Measurements from ENCODE around the gene FCRLB. TPM values are rescaled to one million over a fixed set of nuclear protein-coding genes. Genes with fewer than 3 reads are reported as not detected.
"Not testable (repeated sequence)": the region's sequence is repeated elsewhere in the genome, so short reads cannot be mapped to it uniquely, and the experiment has no call there.

Gene FCRLB
- 0.18 TPM in 1 of 2 replicates, not detected in the other for total RNA-seq (2021)
- long read RNA-seq, partial matches to known transcripts = 0 of 2 reads
- long read RNA-seq, other reads (novel, unspliced or antisense) = 0 of 2 reads

DNA sequence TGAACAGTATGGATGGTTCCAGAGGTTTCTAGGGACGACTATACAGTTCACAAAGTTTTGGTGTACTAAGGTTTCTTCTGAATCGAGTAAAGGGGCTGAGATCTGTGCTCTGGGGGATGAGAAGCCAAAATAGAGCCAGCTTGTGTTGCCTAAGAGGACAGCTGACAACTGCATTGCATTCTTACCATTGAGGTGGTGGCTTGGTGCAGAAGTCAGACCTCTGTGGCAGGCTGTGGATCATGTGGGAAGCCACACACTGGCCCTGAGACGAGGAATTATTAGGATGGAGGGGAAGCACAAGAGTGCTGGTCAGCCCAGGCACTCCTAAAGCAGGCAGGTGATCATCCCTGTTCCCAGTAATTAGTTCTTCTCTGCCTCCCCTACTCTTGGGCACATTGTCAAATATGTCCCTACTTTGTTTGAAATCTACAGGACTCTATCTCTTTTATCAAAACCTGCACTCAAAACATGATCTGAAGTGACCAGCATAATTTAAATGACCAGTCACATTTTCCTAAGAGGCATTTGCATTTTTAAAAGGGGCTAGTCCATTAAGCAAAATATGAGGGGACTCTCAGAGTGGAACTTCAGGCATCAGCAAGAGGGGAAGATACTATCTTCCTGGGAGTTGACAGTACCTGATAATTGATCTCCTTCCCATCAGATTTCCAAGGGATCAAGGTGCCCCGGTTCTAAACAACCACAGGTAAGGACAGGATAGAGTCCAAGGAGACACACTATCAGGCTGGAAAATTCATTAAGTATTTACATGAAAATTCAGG lies at the start of gene FCRLB:
Gene FCRLB, plus strand, starts transcription at position 589 of the 782 bp plus-strand sequence. CDS start 1,129 bp downstream, outside the sequence.
- H3K9ac ChIP-seq (ENCODE audit: extremely low read depth, insufficient read length, low read length) = no peak within 1 kb of the TSS
- TF ChIP-seq, protein P1, sequence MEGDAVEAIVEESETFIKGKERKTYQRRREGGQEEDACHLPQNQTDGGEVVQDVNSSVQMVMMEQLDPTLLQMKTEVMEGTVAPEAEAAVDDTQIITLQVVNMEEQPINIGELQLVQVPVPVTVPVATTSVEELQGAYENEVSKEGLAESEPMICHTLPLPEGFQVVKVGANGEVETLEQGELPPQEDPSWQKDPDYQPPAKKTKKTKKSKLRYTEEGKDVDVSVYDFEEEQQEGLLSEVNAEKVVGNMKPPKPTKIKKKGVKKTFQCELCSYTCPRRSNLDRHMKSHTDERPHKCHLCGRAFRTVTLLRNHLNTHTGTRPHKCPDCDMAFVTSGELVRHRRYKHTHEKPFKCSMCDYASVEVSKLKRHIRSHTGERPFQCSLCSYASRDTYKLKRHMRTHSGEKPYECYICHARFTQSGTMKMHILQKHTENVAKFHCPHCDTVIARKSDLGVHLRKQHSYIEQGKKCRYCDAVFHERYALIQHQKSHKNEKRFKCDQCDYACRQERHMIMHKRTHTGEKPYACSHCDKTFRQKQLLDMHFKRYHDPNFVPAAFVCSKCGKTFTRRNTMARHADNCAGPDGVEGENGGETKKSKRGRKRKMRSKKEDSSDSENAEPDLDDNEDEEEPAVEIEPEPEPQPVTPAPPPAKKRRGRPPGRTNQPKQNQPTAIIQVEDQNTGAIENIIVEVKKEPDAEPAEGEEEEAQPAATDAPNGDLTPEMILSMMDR (conservative IDR thresholded peaks at IDR 0.05) = no peak
- H2BK12ac ChIP-seq (ENCODE audit: insufficient read length, low read depth, low read length) = no peak within 1 kb of the TSS
- H2BK20ac ChIP-seq (ENCODE audit: low read depth, low read length, poor library complexity, severe bottlenecking) = no peak within 1 kb of the TSS
- WGBS (ENCODE audit: extremely low coverage, insufficient read length, low lambda C conversion rate) = no CpG with 5 or more reads among the region's 4 CpGs
- H3K79me2 ChIP-seq (ENCODE audit: insufficient read depth, low read length) = no peaks in the 10 kb centered on the region
- H2BK120ac ChIP-seq (ENCODE audit: low read depth, low read length, poor library complexity, severe bottlenecking) = no peak within 1 kb of the TSS
- peaks cover 6% of the 10 kb centered on the region for H3K23me2 ChIP-seq (ENCODE audit: insufficient read length, low read depth, low read length, poor library complexity, severe bottlenecking)
- no peak within 1 kb of the TSS for H3K4me2 ChIP-seq (ENCODE audit: insufficient read depth, insufficient read length, low read length)
- peaks cover 58% of the 10 kb centered on the region for H3K27me3 Mint-ChIP-seq (ENCODE audit: low read depth)
- no peak within 1 kb of the TSS for H3K4ac ChIP-seq (ENCODE audit: low read depth, low read length)
- no peak within 1 kb of the TSS; a peak in 1 of 5 replicates for H3K4me3 Mint-ChIP-seq
- H3K23ac ChIP-seq (ENCODE audit: insufficient read length, low read depth, low read length) = no peak within 1 kb of the TSS
- H2BK5ac ChIP-seq (ENCODE audit: insufficient read length, low read length) = no peak within 1 kb of the TSS
- no peak within 1 kb of the TSS for H3K18ac ChIP-seq (ENCODE audit: insufficient read length, low read depth, low read length)
- H3T11ph ChIP-seq (ENCODE audit: low read length) = no peak within 1 kb of the TSS
- H3K9me3 Mint-ChIP-seq = no peaks in the 10 kb centered on the region; a peak in 1 of 5 replicates
- no peak within 1 kb of the TSS for H4K8ac ChIP-seq (replicated peaks; ENCODE audit: insufficient read length, low read depth, low read length)
- no peak within 1 kb of the TSS for H3K14ac ChIP-seq (ENCODE audit: insufficient read depth, low read length)
- H4K5ac ChIP-seq (ENCODE audit: insufficient read length, low read depth, low read length) = no peak within 1 kb of the TSS
- no peaks in the 10 kb centered on the region for H3K79me1 ChIP-seq (ENCODE audit: insufficient read depth, low read depth, low read length, poor library complexity, severe bottlenecking)
- no peak within 1 kb of the TSS for H2AFZ ChIP-seq (ENCODE audit: low read length)
- H3K36me3 Mint-ChIP-seq (ENCODE audit: insufficient read depth in 1 of 3, low read depth in 3 of 3) = peaks cover 0 to 2% (median 0%) of the 10 kb centered on the region in 3 experiments; a peak in 2 of 7 replicates
- H3K4me1 Mint-ChIP-seq = peaks cover 5 to 8% of the 10 kb centered on the region in 2 experiments
- DNase-seq = no peak
- H3K56ac ChIP-seq (ENCODE audit: insufficient read length, low read depth, low read length) = no peak within 1 kb of the TSS
- H3K4me1 ChIP-seq (ENCODE audit: insufficient read depth, low read length) = no peaks in the 10 kb centered on the region
- H3K27ac Mint-ChIP-seq = no peak within 1 kb of the TSS
- no peak within 1 kb of the TSS for H4K91ac ChIP-seq (ENCODE audit: insufficient read length, low read depth, low read length)
- peaks cover 12% of the 10 kb centered on the region; the same call in 1 of the 2 replicates for H3K27me3 ChIP-seq (ENCODE audit: insufficient read depth, low read length)
- no peak within 1 kb of the TSS for H3K27ac ChIP-seq (ENCODE audit: insufficient read length, low read depth, low read length)
- H4K20me1 ChIP-seq (ENCODE audit: control insufficient read depth, insufficient read depth, insufficient read length) = no peaks in the 10 kb centered on the region
- no peaks in the 10 kb centered on the region for H3K9me3 ChIP-seq (ENCODE audit: control insufficient read depth, low read depth, low read length)
- H2BK15ac ChIP-seq (ENCODE audit: low read depth, low read length) = no peak within 1 kb of the TSS
- no peak within 1 kb of the TSS for H2AK5ac ChIP-seq (ENCODE audit: insufficient read length, low read length)

DNA sequence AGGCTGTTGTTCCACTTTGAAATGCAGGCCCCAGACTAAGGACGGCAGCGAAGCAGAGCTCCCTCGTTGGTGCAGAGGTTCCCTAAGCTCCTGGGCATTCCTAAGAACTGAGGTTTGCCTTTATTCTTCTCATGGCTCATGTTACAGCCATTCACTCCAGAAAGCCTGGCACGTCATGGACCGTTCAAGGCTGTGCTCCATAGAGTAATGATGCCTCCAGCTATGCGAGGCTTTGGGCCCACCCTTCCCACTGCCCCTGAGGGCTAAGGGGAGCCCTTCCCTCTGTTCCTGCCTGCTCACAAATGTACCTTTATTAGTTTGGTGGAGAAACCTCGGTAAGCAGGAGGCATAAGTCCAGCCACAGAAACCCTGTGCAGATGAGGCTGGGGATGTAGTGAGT lies 47.9 kb upstream of the FCRLB start:
- not testable (repeated sequence) for H3K4ac ChIP-seq (ENCODE audit: low read depth, low read length); H3K18ac ChIP-seq (ENCODE audit: insufficient read length, low read depth, low read length); H3K27ac ChIP-seq (ENCODE audit: insufficient read length, low read depth, low read length); H3K56ac ChIP-seq (ENCODE audit: insufficient read length, low read depth, low read length); H3K9ac ChIP-seq (ENCODE audit: extremely low read depth, insufficient read length, low read length); H4K20me1 ChIP-seq (ENCODE audit: control insufficient read depth, insufficient read depth, insufficient read length); H3K4me1 ChIP-seq (ENCODE audit: insufficient read depth, low read length); DNase-seq; H4K91ac ChIP-seq (ENCODE audit: insufficient read length, low read depth, low read length); H3K23me2 ChIP-seq (ENCODE audit: insufficient read length, low read depth, low read length, poor library complexity, severe bottlenecking); H3K4me2 ChIP-seq (ENCODE audit: insufficient read depth, insufficient read length, low read length); H4K5ac ChIP-seq (ENCODE audit: insufficient read length, low read depth, low read length); H4K8ac ChIP-seq (replicated peaks; ENCODE audit: insufficient read length, low read depth, low read length); H3K23ac ChIP-seq (ENCODE audit: insufficient read length, low read depth, low read length); H2BK15ac ChIP-seq (ENCODE audit: low read depth, low read length); H2BK5ac ChIP-seq (ENCODE audit: insufficient read length, low read length); H2BK20ac ChIP-seq (ENCODE audit: low read depth, low read length, poor library complexity, severe bottlenecking); H2BK120ac ChIP-seq (ENCODE audit: low read depth, low read length, poor library complexity, severe bottlenecking); H3K9me3 ChIP-seq (ENCODE audit: control insufficient read depth, low read depth, low read length); H2BK12ac ChIP-seq (ENCODE audit: insufficient read length, low read depth, low read length); H2AK5ac ChIP-seq (ENCODE audit: insufficient read length, low read length); H3K36me3 Mint-ChIP-seq (ENCODE audit: insufficient read depth in 1 of 3, low read depth in 3 of 3); H3K9me3 Mint-ChIP-seq; H3K79me2 ChIP-seq (ENCODE audit: insufficient read depth, low read length); H3K27ac Mint-ChIP-seq; H3K4me3 Mint-ChIP-seq; H3K27me3 Mint-ChIP-seq (ENCODE audit: low read depth); H3K14ac ChIP-seq (ENCODE audit: insufficient read depth, low read length); H3T11ph ChIP-seq (ENCODE audit: low read length); H2AFZ ChIP-seq (ENCODE audit: low read length); H3K27me3 ChIP-seq (ENCODE audit: insufficient read depth, low read length); H3K79me1 ChIP-seq (ENCODE audit: insufficient read depth, low read depth, low read length, poor library complexity, severe bottlenecking)
- no CpG with 5 or more reads among the region's 7 CpGs for WGBS (ENCODE audit: extremely low coverage, insufficient read length, low lambda C conversion rate)
- peaks cover 13 to 23% of the 10 kb centered on the region in 2 experiments for H3K4me1 Mint-ChIP-seq
